ENCODE measurements around the gene TARS1. TPM values are rescaled to one million over a fixed set of nuclear protein-coding genes. Genes with fewer than 3 reads are reported as not detected.
"Not testable (repeated sequence)": the region's sequence is repeated elsewhere in the genome, so short reads cannot be mapped to it uniquely, and the experiment has no call there.

TARS1 gene
- total RNA-seq, 1 donor from 2014 or later, result 117 TPM

DNA sequence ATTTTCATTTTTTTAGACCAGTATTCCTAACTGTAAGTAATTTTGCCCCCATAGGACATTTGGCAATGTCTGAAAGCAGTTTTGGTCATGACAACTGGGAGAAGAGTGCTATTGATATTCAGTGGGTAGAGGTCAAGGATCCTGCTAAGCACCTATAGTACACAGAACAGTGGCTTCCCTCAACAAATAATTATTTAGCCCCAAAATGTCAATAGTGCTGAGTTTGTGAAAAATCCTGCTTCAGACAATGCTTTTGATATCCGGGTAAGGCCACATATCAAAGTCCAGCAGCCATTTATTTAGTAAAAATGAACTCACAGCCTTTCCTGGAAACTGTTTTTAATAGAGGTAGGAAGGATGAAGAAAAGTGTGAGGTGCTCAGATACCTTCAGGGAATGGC is 8.1 kb upstream of the TARS1 start:
- H3K36me3 Mint-ChIP-seq, result no peaks in the 10 kb centered on the region
- H3K9me3 Mint-ChIP-seq, result peaks cover 13% of the 10 kb centered on the region
- no peaks in the 10 kb centered on the region for H3K27me3 Mint-ChIP-seq (ENCODE audit: low read depth)
- H3K4me3 Mint-ChIP-seq, result no peak overlapping the region
- no peak overlapping the region for H3K27ac Mint-ChIP-seq
- H3K4me1 Mint-ChIP-seq, result no peaks in the 10 kb centered on the region
- DNase-seq (ENCODE audit: low spot score in 2 of 2, unreplicated experiment in 2 of 2), result no peak
- TF ChIP-seq, protein P1, sequence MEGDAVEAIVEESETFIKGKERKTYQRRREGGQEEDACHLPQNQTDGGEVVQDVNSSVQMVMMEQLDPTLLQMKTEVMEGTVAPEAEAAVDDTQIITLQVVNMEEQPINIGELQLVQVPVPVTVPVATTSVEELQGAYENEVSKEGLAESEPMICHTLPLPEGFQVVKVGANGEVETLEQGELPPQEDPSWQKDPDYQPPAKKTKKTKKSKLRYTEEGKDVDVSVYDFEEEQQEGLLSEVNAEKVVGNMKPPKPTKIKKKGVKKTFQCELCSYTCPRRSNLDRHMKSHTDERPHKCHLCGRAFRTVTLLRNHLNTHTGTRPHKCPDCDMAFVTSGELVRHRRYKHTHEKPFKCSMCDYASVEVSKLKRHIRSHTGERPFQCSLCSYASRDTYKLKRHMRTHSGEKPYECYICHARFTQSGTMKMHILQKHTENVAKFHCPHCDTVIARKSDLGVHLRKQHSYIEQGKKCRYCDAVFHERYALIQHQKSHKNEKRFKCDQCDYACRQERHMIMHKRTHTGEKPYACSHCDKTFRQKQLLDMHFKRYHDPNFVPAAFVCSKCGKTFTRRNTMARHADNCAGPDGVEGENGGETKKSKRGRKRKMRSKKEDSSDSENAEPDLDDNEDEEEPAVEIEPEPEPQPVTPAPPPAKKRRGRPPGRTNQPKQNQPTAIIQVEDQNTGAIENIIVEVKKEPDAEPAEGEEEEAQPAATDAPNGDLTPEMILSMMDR (IDR thresholded peaks at IDR 0.05; ENCODE audit: unreplicated experiment), result no peak

DNA sequence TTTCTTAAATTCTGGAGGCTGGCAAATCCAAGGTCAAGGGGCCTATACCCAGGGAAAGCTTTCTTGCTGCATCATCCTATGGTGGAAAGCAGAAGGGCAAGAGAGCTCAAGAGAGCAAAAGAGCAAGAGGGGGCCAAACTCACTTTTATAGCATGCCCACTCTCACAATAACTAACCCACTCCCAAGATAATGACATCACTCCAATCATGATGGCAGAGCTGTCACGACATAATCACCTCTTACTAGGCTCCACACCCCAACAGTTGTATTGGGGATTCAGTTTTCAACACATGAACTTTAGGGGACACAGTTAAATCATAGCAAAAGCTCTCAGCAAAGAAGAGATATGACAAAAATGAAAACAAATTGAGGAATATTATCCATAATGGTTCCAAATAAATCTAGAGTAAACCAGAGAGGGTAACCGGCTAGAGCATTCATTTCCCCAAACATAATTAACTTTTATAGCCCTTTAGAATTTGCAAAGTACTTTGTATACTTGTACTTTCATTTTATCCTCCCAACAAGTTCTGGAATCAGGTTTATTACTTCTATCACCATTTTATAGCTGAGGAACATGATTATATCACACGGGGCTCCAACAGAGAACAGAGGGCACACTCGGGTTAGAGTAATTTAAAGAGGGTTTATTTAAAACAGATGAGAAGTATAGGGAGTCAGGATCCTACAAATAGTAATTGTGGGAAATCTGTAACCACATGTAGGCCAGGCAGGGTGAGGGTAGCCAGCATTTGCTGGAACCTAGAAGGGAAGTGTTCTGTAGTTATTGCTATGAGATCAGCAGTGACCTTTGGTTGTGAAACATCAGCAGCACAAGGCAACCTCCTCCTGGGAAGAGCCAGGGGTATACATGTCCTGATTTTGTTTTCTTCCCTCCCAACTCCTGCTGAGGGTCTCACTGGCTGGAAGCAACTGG is 7.2 kb upstream of the TARS1 start:
- Mint-ChIP-seq H3K4me1 (peaks cover under 1% of the 10 kb centered on the region), H3K27me3 (ENCODE audit: low read depth) (no peaks in the 10 kb centered on the region), H3K9me3 (peaks cover 12% of the 10 kb centered on the region), H3K36me3 (no peaks in the 10 kb centered on the region), H3K27ac (no peak overlapping the region), H3K4me3 (no peak overlapping the region)
- TF ChIP-seq, protein P1 (IDR thresholded peaks at IDR 0.05; ENCODE audit: unreplicated experiment), result no peak
- DNase-seq (ENCODE audit: low spot score in 2 of 2, unreplicated experiment in 2 of 2), result no peak

DNA sequence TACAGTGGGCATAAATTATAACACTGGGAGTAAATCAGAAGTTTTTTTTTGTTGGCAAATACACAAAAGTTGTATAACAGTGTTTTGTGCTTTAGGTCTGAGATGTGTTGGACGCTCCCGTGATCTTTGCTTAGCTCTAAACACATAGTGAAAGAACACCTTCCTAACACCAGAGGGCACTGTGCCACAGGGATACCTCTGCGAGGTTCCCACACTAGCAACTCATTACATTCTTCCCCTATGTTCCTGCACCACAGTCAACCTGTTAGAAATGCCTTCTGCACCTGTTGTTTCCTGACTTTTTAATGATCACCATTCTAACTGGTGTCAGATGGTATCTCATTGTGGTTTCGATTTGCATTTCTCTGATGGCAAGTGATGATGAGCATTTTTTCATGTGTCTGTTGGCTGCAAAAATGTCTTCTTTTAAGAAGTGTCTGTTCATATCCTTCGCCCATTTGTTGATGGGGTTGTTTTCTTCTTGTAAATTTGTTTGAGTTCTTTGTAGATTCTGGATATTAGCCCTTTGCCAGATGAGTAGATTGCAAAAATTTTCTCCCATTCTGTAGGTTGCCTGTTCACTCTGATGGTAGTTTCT is 4.8 kb upstream of the TARS1 start:
- not testable (repeated sequence) for H3K27ac Mint-ChIP-seq; H3K9me3 Mint-ChIP-seq; H3K4me1 Mint-ChIP-seq; H3K36me3 Mint-ChIP-seq; H3K4me3 Mint-ChIP-seq; H3K27me3 Mint-ChIP-seq (ENCODE audit: low read depth)
- DNase-seq (ENCODE audit: low spot score in 2 of 2, unreplicated experiment in 2 of 2), result peak in 1 of 2 experiments; percentile 62
- TF ChIP-seq, protein P1 (IDR thresholded peaks at IDR 0.05; ENCODE audit: unreplicated experiment), result peak; percentile 59

DNA sequence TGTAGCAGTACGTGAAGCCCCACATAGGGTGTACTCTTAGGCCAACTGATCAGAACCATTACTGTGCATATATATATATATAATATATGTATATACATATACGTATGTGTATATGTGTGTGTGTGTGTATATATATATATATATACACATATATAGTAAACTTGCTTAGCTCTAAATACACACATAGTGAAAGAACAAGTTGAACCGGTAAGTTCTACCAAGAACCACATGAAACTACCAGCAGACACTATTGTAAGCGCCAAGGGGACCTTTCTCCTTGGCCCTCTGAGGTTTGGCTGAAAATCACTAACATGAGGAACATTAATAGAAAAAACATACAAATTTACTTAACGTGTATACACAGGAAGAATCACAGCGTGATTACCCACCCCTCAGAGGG is 1.8 kb upstream of the TARS1 start:
- Mint-ChIP-seq H3K36me3 (no peaks in the 10 kb centered on the region), H3K4me1 (peaks cover 11% of the 10 kb centered on the region), H3K4me3 (no peak overlapping the region), H3K27me3 (ENCODE audit: low read depth) (no peaks in the 10 kb centered on the region), H3K9me3 (no peaks in the 10 kb centered on the region), H3K27ac (no peak overlapping the region)
- no peak for DNase-seq (ENCODE audit: low spot score in 2 of 2, unreplicated experiment in 2 of 2)
- TF ChIP-seq, protein P1 (IDR thresholded peaks at IDR 0.05; ENCODE audit: unreplicated experiment), result no peak

DNA sequence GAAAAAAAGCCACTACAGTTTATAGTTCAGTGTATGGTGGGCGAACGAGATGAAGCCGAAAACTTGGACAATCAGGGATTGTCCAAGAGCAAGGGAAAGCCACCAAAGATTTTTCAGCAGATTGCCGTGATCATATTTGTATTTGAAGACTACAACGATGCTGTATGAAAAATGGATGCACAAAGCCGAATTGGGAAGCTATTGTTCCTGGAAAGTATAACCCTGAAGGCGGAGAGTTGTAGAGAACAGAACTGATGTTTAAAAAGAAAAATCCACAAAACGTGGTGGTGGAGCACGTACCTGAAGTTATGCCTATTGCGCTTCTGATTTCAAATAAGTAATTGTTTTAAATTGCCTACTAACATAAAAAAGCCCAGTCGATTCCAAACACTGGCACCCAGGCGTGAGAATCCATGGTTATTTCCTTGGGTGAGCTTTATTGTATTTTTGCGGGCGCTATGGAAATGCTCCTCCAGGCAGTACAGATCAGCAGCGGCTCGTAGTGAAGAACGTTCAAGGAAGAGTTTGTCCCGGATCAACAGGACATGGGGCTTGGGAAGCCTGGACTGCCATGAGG is 772 bp upstream of the TARS1 start:
- Mint-ChIP-seq H3K36me3 (no peaks in the 10 kb centered on the region), H3K4me1 (peaks cover 17% of the 10 kb centered on the region), H3K27ac (no peak overlapping the region)

More for the DNA sequence above, 772 bp upstream of the TARS1 start:
- no peaks in the 10 kb centered on the region for H3K27me3 Mint-ChIP-seq (ENCODE audit: low read depth)
- H3K9me3 Mint-ChIP-seq, result no peaks in the 10 kb centered on the region
- TF ChIP-seq, protein P1 (IDR thresholded peaks at IDR 0.05; ENCODE audit: unreplicated experiment), result no peak
- DNase-seq (ENCODE audit: low spot score in 2 of 2, unreplicated experiment in 2 of 2), result no peak
- H3K4me3 Mint-ChIP-seq, result no peak overlapping the region
